T-helper 2 cell treated with Interferon-gamma antibody and Interleukin-4, amounts not matched to agents 5 μg/mL and 100 μg/mL, for 36 hours (primary cell): Measurements from ENCODE around the gene CDK17.
"Not testable (repeated sequence)": the region's sequence is repeated elsewhere in the genome, so short reads cannot be mapped to it uniquely, and the experiment has no call there.

Source experiments
- DNase-seq: peaks from one replicate; pipeline ENCODE4 v3.0.0; 2021; ENCODE audit warnings: low spot score
- H3K27ac Mint-ChIP-seq: one replicate; pipeline ENCODE4 v1.8.0; 2021; ENCODE audit warnings: mild to moderate bottlenecking, mixed read lengths
- H3K27me3 Mint-ChIP-seq: one replicate; pipeline ENCODE4 v1.8.0; 2021; ENCODE audit warnings: low read depth, mixed read lengths
- H3K36me3 Mint-ChIP-seq: one replicate; pipeline ENCODE4 v1.8.0; 2021; ENCODE audit warnings: low read depth, mixed read lengths
- H3K4me1 Mint-ChIP-seq: one replicate; pipeline ENCODE4 v1.8.0; 2021; ENCODE audit warnings: low read depth, mixed read lengths
- H3K4me3 Mint-ChIP-seq: one replicate; pipeline ENCODE4 v1.8.0; 2022; ENCODE audit warnings: mild to moderate bottlenecking, moderate library complexity, mixed read lengths
- H3K9me3 Mint-ChIP-seq: one replicate; pipeline ENCODE4 v1.8.0; 2021; ENCODE audit warnings: mixed read lengths

Gene CDK17

GRCh38 chr12:96393229-96393628 is 7.0 kb downstream of the CDK17 start:
- not testable (repeated sequence) for DNase-seq, H3K27me3 Mint-ChIP-seq, H3K4me3 Mint-ChIP-seq, H3K9me3 Mint-ChIP-seq, H3K27ac Mint-ChIP-seq
- peaks cover 35% of the 10 kb centered on the region for H3K4me1 Mint-ChIP-seq
- H3K36me3 Mint-ChIP-seq, result peaks cover 12% of the 10 kb centered on the region

GRCh38 chr12:96392397-96392796 is 7.8 kb downstream of the CDK17 start:
- DNase-seq, result no peak
- H3K4me1 Mint-ChIP-seq, result peaks cover 31% of the 10 kb centered on the region
- peaks cover 15% of the 10 kb centered on the region for H3K36me3 Mint-ChIP-seq
- no peaks in the 10 kb centered on the region for H3K9me3 Mint-ChIP-seq
- H3K27ac Mint-ChIP-seq, result no peak overlapping the region
- H3K27me3 Mint-ChIP-seq, result no peaks in the 10 kb centered on the region
- no peak overlapping the region for H3K4me3 Mint-ChIP-seq

GRCh38 chr12:96387981-96388380 is 12.3 kb downstream of the CDK17 start:
- Mint-ChIP-seq H3K27ac (no peak overlapping the region), H3K4me1 (peaks cover 24% of the 10 kb centered on the region), H3K4me3 (no peak overlapping the region), H3K36me3 (peaks cover 24% of the 10 kb centered on the region), H3K9me3 (peaks cover 5% of the 10 kb centered on the region), H3K27me3 (no peaks in the 10 kb centered on the region)
- no peak for DNase-seq

GRCh38 chr12:96386794-96387193 is 13.4 kb downstream of the CDK17 start:
- no peak for DNase-seq
- Mint-ChIP-seq H3K36me3 (peaks cover 32% of the 10 kb centered on the region), H3K4me3 (no peak overlapping the region), H3K27ac (peak overlapping the region; percentile 53), H3K9me3 (peaks cover 15% of the 10 kb centered on the region), H3K4me1 (peaks cover 31% of the 10 kb centered on the region), H3K27me3 (no peaks in the 10 kb centered on the region)

- DNase-seq, result no peak
- Mint-ChIP-seq H3K4me1 (peaks cover 43% of the 10 kb centered on the region), H3K36me3 (peaks cover 39% of the 10 kb centered on the region), H3K9me3 (peaks cover 24% of the 10 kb centered on the region), H3K27ac (no peak overlapping the region), H3K4me3 (no peak overlapping the region), H3K27me3 (no peaks in the 10 kb centered on the region)
These were observed 16.2 kb downstream of the CDK17 start for GRCh38 chr12:96383991-96384390.

- H3K9me3 Mint-ChIP-seq, result peaks cover 27% of the 10 kb centered on the region
- H3K4me3 Mint-ChIP-seq, result no peak overlapping the region
- peaks cover 45% of the 10 kb centered on the region for H3K4me1 Mint-ChIP-seq
- H3K27ac Mint-ChIP-seq, result no peak overlapping the region
- no peaks in the 10 kb centered on the region for H3K27me3 Mint-ChIP-seq
- peaks cover 41% of the 10 kb centered on the region for H3K36me3 Mint-ChIP-seq
- no peak for DNase-seq
These were observed 16.9 kb downstream of the CDK17 start for GRCh38 chr12:96383371-96383770.

GRCh38 chr12:96379743-96380142 is 20.5 kb downstream of the CDK17 start:
- Mint-ChIP-seq H3K36me3 (peaks cover 47% of the 10 kb centered on the region), H3K9me3 (peaks cover 32% of the 10 kb centered on the region), H3K4me1 (peaks cover 62% of the 10 kb centered on the region)
- DNase-seq, H3K4me3 Mint-ChIP-seq, H3K27me3 Mint-ChIP-seq, H3K27ac Mint-ChIP-seq: not testable (repeated sequence)

- peaks cover 64% of the 10 kb centered on the region for H3K4me1 Mint-ChIP-seq
- peaks cover 37% of the 10 kb centered on the region for H3K36me3 Mint-ChIP-seq
- H3K4me3 Mint-ChIP-seq, result peak overlapping the region; percentile 86
These were observed 21.9 kb downstream of the CDK17 start for GRCh38 chr12:96378319-96378718.

GRCh38 chr12:96376865-96377264 is 23.4 kb downstream of the CDK17 start:
- H3K36me3 Mint-ChIP-seq, result peaks cover 26% of the 10 kb centered on the region
- H3K4me3 Mint-ChIP-seq, result peak overlapping the region; percentile 86
- peaks cover 17% of the 10 kb centered on the region for H3K9me3 Mint-ChIP-seq
- peaks cover 64% of the 10 kb centered on the region for H3K4me1 Mint-ChIP-seq
- H3K27ac Mint-ChIP-seq, result peak overlapping the region; percentile 95
- DNase-seq, result no peak
- H3K27me3 Mint-ChIP-seq, result no peaks in the 10 kb centered on the region

More at GRCh38 chr12:96378319-96378718, 21.9 kb downstream of the CDK17 start:
- H3K27ac Mint-ChIP-seq, result peak overlapping the region; percentile 95
- no peaks in the 10 kb centered on the region for H3K27me3 Mint-ChIP-seq
- H3K9me3 Mint-ChIP-seq, result peaks cover 28% of the 10 kb centered on the region
- no peak for DNase-seq

GRCh38 chr12:96375841-96376604 is 24.2 kb downstream of the CDK17 start:
- H3K36me3 Mint-ChIP-seq, result peaks cover 22% of the 10 kb centered on the region
- H3K9me3 Mint-ChIP-seq, result peaks cover 14% of the 10 kb centered on the region
- peak overlapping the region; percentile 2 for H3K27ac Mint-ChIP-seq
- peak overlapping the region; percentile 13 for H3K4me3 Mint-ChIP-seq
- DNase-seq, result no peak
- peaks cover 68% of the 10 kb centered on the region for H3K4me1 Mint-ChIP-seq
- no peaks in the 10 kb centered on the region for H3K27me3 Mint-ChIP-seq

- Mint-ChIP-seq H3K4me1 (peaks cover 63% of the 10 kb centered on the region), H3K27me3 (no peaks in the 10 kb centered on the region), H3K27ac (no peak overlapping the region), H3K4me3 (no peak overlapping the region), H3K36me3 (peaks cover 17% of the 10 kb centered on the region), H3K9me3 (peaks cover 8% of the 10 kb centered on the region)
- no peak for DNase-seq
These were observed 25.1 kb downstream of the CDK17 start for GRCh38 chr12:96375170-96375569.

- no peak overlapping the region for H3K27ac Mint-ChIP-seq
- peaks cover 60% of the 10 kb centered on the region for H3K4me1 Mint-ChIP-seq
- DNase-seq, result no peak
- no peaks in the 10 kb centered on the region for H3K9me3 Mint-ChIP-seq
- no peaks in the 10 kb centered on the region for H3K27me3 Mint-ChIP-seq
- H3K4me3 Mint-ChIP-seq, result peak overlapping the region; percentile 5
- H3K36me3 Mint-ChIP-seq, result peaks cover 9% of the 10 kb centered on the region
These were observed 28.2 kb downstream of the CDK17 start for GRCh38 chr12:96371790-96372699.

- Mint-ChIP-seq H3K36me3 (peaks cover 9% of the 10 kb centered on the region), H3K4me3 (no peak overlapping the region), H3K27ac (no peak overlapping the region), H3K27me3 (no peaks in the 10 kb centered on the region), H3K4me1 (peaks cover 58% of the 10 kb centered on the region), H3K9me3 (no peaks in the 10 kb centered on the region)
- DNase-seq, result no peak
These were observed 29.0 kb downstream of the CDK17 start for GRCh38 chr12:96371138-96371789.

GRCh38 chr12:96368687-96369086 is 31.6 kb downstream of the CDK17 start:
- peaks cover 50% of the 10 kb centered on the region for H3K4me1 Mint-ChIP-seq
- no peak overlapping the region for H3K27ac Mint-ChIP-seq
- H3K36me3 Mint-ChIP-seq, result peaks cover 5% of the 10 kb centered on the region

More at GRCh38 chr12:96368687-96369086, 31.6 kb downstream of the CDK17 start:
- DNase-seq, result no peak
- Mint-ChIP-seq H3K4me3 (no peak overlapping the region), H3K9me3 (no peaks in the 10 kb centered on the region), H3K27me3 (no peaks in the 10 kb centered on the region)
